HT1080 (cell line): Measurements from ENCODE around the gene FA2H. TPM values are rescaled to one million over a fixed set of nuclear protein-coding genes. Genes with fewer than 3 reads are reported as not detected.
"Not testable (repeated sequence)": the region's sequence is repeated elsewhere in the genome, so short reads cannot be mapped to it uniquely, and the experiment has no call there.

ENCODE experiments used
- DNase-seq: peaks from one replicate; pipeline ENCODE4 v3.0.0-alpha.2; 2015; ENCODE audit warnings: low read depth
- polyA plus RNA-seq, 2 experiments: library from polyadenylated mRNA; depleted of rRNA; stranded (reverse); fragments of >200 nt; gene quantifications; 2 replicates each; pipeline ENCODE4 v1.2.3, GENCODE V29; 2015
- total RNA-seq: library from RNA; depleted of rRNA; stranded (reverse); fragments of >200 nt; shearing (Covaris generic); gene quantifications from 2 replicates; pipeline ENCODE4 v1.2.3, GENCODE V29; 2014; rRNA removed

FA2H gene
- 0.14 TPM in 1 of 2 replicates, not detected in the other for total RNA-seq
- polyA plus RNA-seq (2015; cell fraction: cytosol; rRNA removed): 0.06 TPM in 1 of 2 replicates, not detected in the other
- polyA plus RNA-seq (2015; cell fraction: nucleus; rRNA removed): 0.07 TPM in 1 of 2 replicates, not detected in the other

- peak; percentile 35 for DNase-seq
These were observed at the start of gene FA2H for GRCh38 chr16:74774223-74775139. TSS of gene FA2H (minus strand) at chr16:74774820. CDS start at chr16:74774755, 65 bp downstream.

- no peak for DNase-seq
These were observed 43.2 kb upstream of the FA2H start for GRCh38 chr16:74817851-74818250.

- peak; percentile 68 for DNase-seq
These were observed 38.6 kb upstream of the FA2H start for GRCh38 chr16:74813109-74813641.

GRCh38 chr16:74811911-74812310, 37.3 kb upstream of the FA2H start:
- no peak for DNase-seq

- not testable (repeated sequence) for DNase-seq
These were observed 36.6 kb upstream of the FA2H start for GRCh38 chr16:74811216-74811615.

- no peak for DNase-seq
These were observed 32.5 kb upstream of the FA2H start for GRCh38 chr16:74807052-74807646.

GRCh38 chr16:74800216-74800871, 25.7 kb upstream of the FA2H start:
- no peak for DNase-seq

GRCh38 chr16:74797414-74797813, 22.8 kb upstream of the FA2H start:
- no peak for DNase-seq

GRCh38 chr16:74795104-74795503, 20.5 kb upstream of the FA2H start:
- no peak for DNase-seq

GRCh38 chr16:74794668-74795067, 20.0 kb upstream of the FA2H start:
- DNase-seq: no peak

GRCh38 chr16:74793571-74793970, 19.0 kb upstream of the FA2H start:
- no peak for DNase-seq

- no peak for DNase-seq
These were observed 17.6 kb upstream of the FA2H start for GRCh38 chr16:74792225-74792624.

- not testable (repeated sequence) for DNase-seq
These were observed 17.1 kb upstream of the FA2H start for GRCh38 chr16:74791749-74792148.

GRCh38 chr16:74788108-74788507, 13.5 kb upstream of the FA2H start:
- no peak for DNase-seq

GRCh38 chr16:74785031-74785430, 10.4 kb upstream of the FA2H start:
- DNase-seq: no peak

- no peak for DNase-seq
These were observed 4.0 kb upstream of the FA2H start for GRCh38 chr16:74778646-74779045.

- no peak for DNase-seq
These were observed 2.3 kb upstream of the FA2H start for GRCh38 chr16:74776926-74777325.

- no peak for DNase-seq
These were observed 635 bp upstream of the FA2H start for GRCh38 chr16:74775255-74775654.

- no peak for DNase-seq
These were observed 986 bp downstream of the FA2H start for GRCh38 chr16:74773446-74774222.

GRCh38 chr16:74771656-74772315, 2.8 kb downstream of the FA2H start:
- DNase-seq: no peak
